Fibroblast of pulmonary artery (primary cell): ENCODE results near the gene CHD3.

Source experiments
- DNase-seq: peaks from one replicate; pipeline ENCODE4 v3.0.0-alpha.2; 2010; ENCODE audit warnings: low read depth
- H3K4me3 ChIP-seq: replicated peaks from 2 replicates; pipeline ENCODE4 v1.5.1; 2011; ENCODE audit warnings: low read depth, mild to moderate bottlenecking, control low read depth, low read length, moderate library complexity
- TF ChIP-seq, protein P1 (sequence below): IDR thresholded peaks from 2 replicates; pipeline ENCODE4 v1.5.1; 2011; ENCODE audit warnings: mild to moderate bottlenecking, control low read depth, low read length, inconsistent platforms; ENCODE audit errors: missing control alignments

CHD3 gene

DNA sequence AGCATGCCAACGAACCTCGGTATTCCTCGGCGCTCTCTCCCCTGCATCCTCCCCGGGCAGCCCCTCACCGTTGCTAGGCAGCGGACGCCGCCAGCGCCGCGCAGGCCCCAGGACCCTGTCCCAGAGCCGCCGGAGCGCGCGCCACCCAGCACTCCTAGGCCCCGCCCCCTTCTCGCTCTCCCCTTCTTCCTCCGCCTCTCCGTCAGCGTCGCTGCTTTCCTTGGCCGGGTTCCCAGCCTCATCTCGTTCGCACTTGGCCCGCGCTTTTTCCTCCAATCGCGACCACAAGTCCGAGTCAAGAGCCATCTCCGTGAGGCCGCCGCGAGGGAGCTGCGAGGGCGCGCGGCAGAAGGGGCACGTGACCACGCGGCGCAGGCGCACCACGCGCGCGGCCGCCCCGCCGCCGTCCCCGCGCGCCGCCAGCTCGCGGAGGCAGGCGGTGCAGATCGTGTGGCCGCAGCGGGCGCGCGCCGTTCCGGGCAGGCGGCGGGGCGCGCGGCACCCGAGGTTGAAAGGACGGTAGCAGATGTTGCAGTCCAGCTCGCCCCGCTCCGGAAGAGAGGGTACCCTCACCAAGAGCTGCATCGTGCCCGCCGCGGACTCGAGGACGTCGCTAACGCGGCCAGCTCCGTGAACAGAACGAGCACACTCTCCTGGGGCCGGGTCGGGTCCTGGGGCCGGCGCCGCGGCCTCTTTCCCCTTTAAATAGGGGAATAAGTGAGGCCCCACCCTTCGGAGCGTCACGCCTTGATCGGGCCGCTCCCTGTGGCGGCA lies 27.2 kb downstream of the CHD3 start, which contains the start of gene RNF227:
RNF227 (minus strand) TSS at position 679 of the 774 bp plus-strand sequence; CDS start at position 585, 94 bp downstream.
- H3K4me3 ChIP-seq, result peak within 1 kb of the TSS; percentile 63
- peak; percentile 98 for DNase-seq
- TF ChIP-seq, protein P1, sequence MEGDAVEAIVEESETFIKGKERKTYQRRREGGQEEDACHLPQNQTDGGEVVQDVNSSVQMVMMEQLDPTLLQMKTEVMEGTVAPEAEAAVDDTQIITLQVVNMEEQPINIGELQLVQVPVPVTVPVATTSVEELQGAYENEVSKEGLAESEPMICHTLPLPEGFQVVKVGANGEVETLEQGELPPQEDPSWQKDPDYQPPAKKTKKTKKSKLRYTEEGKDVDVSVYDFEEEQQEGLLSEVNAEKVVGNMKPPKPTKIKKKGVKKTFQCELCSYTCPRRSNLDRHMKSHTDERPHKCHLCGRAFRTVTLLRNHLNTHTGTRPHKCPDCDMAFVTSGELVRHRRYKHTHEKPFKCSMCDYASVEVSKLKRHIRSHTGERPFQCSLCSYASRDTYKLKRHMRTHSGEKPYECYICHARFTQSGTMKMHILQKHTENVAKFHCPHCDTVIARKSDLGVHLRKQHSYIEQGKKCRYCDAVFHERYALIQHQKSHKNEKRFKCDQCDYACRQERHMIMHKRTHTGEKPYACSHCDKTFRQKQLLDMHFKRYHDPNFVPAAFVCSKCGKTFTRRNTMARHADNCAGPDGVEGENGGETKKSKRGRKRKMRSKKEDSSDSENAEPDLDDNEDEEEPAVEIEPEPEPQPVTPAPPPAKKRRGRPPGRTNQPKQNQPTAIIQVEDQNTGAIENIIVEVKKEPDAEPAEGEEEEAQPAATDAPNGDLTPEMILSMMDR, result no peak

DNA sequence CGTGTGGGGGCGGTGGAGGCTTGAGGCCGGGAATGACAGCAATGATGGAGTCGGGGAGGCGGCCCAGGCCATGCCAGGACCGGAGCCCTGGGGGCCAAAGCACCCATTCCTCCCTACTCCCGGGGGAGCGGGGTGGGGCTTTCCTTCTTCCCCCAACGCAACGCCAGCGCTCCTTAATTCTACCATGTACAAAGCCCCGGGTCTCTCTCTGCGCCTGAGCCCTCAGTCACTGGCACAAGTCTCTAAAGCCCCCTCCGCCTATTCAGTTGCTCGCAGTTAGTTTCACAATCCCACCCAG lies 27.7 kb downstream of the CHD3 start:
- DNase-seq, result no peak
- TF ChIP-seq, protein P1, result no peak
- peak overlapping the region; percentile 47 for H3K4me3 ChIP-seq

GRCh38 chr17:7916808-7917207 lies 28.2 kb downstream of the CHD3 start:
- DNase-seq, result peak; percentile 60
- no peak overlapping the region for H3K4me3 ChIP-seq
- TF ChIP-seq, protein P1, result no peak

DNA sequence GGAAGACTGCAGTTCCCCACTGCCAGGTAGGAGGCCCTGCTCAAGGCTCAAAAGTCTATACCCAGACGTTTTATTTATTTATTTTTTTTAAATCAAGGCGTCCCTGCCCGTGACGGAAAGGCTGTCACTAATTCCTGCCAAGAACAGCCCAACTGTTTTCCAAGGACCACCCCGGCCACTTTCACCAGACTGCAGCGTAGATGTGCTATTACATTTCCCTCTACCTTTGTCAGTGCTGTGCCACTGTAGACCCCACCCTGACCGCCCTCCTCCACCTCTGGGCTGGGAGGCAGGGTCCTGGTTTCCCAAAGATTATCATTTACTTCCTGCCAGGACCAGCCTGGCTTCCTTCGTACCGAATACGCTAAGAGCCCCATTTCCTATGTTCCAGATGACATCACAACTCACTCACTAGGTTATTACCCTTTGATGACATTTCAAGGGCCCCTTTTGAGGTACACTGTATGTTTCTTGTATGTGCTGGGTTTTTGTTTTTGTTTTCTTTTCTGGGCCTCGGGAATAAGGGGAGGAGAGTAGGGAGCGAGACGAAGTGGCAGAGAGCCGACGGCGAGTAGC lies 33.8 kb downstream of the CHD3 start:
- peak overlapping the region; percentile 51 for H3K4me3 ChIP-seq
- TF ChIP-seq, protein P1, result no peak
- DNase-seq, result peak; percentile 24

GRCh38 chr17:7922845-7923628 lies 34.4 kb downstream of the CHD3 start:
- TF ChIP-seq, protein P1, result no peak
- peak overlapping the region; percentile 51 for H3K4me3 ChIP-seq
- DNase-seq, result peak; percentile 84

- TF ChIP-seq, protein P1, result no peak
- H3K4me3 ChIP-seq, result no peak overlapping the region
- DNase-seq, result no peak
These were observed 39.0 kb downstream of the CHD3 start for GRCh38 chr17:7927596-7927995.
